ENCODE measurements around the gene STAT5B. TPM values are rescaled to one million over a fixed set of nuclear protein-coding genes. Genes with fewer than 3 reads are reported as not detected.
A peak's percentile ranks its signal among the peaks of the same experiment; 100 is the strongest.

Gene STAT5B
- total and polyA plus RNA-seq, 11 donors, result 13.0 to 51.9 (median 31.4) TPM

DNA sequence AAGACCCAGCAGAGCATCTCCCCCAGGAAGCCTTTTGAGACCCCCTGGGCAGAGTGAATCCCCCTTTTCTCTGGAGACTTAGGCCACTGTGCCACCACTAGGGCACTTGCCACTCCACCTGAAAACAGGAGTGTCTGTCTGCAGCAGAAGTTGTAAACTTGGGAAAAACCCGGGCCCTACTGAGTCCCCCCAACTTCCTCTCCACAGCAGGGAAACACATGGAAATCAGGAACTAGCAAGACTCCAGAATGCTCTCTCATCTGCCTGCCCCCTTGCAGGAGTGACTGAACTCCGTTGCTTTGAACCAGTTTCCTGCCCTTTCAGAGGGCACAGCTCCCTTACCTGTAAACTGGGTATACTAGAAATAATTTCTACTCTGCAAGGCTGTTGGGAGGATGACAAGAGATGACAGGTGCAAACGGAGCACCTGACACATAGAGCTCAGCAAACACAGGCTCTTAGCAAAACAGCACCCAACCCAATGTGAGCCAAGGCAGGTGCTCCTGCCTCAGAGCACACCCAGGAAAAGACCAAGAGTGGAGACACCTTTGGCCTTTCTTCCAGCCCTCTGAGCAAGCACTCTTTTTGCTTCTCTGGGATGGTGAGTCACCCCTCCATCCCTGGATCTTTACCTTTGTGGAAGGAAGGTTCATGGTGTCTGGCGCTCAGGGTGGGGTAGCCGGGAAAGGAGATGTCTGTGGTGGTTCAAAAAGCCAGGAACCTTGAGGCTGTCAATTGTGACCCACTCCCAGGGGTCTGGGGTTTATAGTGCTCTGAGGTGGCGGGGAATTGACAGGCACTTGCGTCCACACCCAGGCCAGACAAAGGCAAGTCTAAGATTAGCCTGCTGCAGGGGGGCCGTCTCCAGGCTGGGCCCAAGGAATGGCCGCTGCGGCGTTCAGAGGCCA lies 91.2 kb downstream of the STAT5B start, which contains the start of gene HCRT:
Gene HCRT, minus strand, starts transcription at position 740 of the 908 bp plus-strand sequence. Its CDS starts 87 bp downstream, at position 653.
- no peak for DNase-seq
- TF ChIP-seq POLR2A (IDR thresholded peaks at IDR 0.05) (no peak), CTCF (IDR thresholded peaks at IDR 0.05) (no peak)
- Histone ChIP-seq H3K27ac (peak within 1 kb of the TSS in 9 of 12 donors; percentile 17 to 88 (median 75)), H3K4me1 (peaks cover 0 to 57% (median 27%) of the 10 kb centered on the region in 12 donors), H3K9me3 (no peaks in the 10 kb centered on the region), H3K36me3 (no peaks in the 10 kb centered on the region), H3K27me3 (peaks cover 0 to 24% (median 12%) of the 10 kb centered on the region in 9 donors), H3K4me3 (peak within 1 kb of the TSS; percentile 27 to 72 (median 61))
- intact Hi-C loops (cut with DNase I), result loop anchor here in 6 of 10 donors (5.0 to 10.0 kb wide), 6 partner anchors 63 to 347 kb away; partner anchors contain the start of genes HSPB9 (in 1 of the 6), KAT2A (in 1 of the 6) and STAT5B (in 1 of the 6)
- no peak for ATAC-seq
- WGBS, 4 donors, result 72 to 80% (median 78%) methylated on average over 7 to 11 of the region's 11 CpGs

DNA sequence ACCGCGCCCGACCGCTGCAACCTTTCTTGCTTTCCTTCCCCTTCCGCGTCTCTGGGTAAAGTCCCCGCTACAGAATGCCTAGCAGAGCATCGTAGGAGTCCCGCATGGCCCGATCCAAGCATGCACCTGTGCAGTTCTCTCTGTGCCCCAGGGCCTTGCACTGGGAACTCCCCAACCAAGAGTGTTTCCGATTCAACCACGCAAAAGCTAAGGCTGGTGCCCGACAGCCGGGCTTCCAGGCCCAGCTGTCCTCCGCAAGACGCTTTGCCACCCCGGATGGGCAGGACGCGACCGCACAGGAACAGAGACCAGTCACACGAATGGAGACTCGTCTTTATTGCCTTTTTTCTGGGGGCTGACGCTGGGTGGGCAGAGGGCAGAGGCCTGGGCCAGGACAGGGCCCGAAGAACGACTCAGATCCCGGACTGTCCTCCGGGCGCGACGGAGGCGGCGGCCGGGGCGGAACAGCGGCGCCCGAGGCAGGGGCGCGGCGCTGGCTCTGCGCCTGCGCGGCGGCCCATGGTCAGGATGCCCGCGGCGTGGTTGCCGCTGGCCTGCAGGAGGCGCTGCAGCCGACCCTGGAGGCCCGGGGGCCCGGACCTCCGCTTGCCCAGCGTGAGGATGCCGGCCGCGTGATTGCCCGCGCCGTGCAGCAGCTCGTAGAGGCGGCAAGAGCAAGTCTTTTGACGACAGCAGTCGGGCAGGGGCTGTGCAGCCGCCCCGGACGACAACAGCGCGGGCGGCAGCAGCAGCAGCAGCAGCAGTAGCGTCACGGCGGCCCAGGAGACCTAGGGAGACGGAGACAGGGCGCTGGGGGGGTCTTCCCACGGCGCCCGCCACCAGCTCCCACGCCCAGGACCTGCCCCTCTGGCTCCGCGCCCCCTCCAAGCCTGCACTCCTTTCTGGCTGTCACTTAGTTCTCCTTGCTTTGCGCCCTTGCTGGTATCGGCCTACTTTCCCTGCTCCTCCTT lies 92.2 kb downstream of the STAT5B start:
- TF ChIP-seq CTCF (IDR thresholded peaks at IDR 0.05) (peak; percentile 66 to 98 (median 88)), POLR2A (IDR thresholded peaks at IDR 0.05) (peak in 1 of 2 donors; percentile 65)
- H3K36me3 ChIP-seq, result no peaks in the 10 kb centered on the region
- 4 to 9% (median 5%) methylated on average over 52 to 83 of the region's 83 CpGs for WGBS, 4 donors
- H3K9me3 ChIP-seq, result no peaks in the 10 kb centered on the region
- H3K4me1 ChIP-seq, result peaks cover 0 to 53% (median 27%) of the 10 kb centered on the region in 12 donors
- H3K27ac ChIP-seq, result peak overlapping the region in 11 of 12 donors; percentile 67 to 88 (median 80)
- intact Hi-C loops (cut with DNase I), result loop anchor here in 6 of 10 donors (5.0 to 10.0 kb wide), 6 partner anchors 62 to 348 kb away; partner anchors contain the start of genes HSPB9 (in 1 of the 6), KAT2A (in 1 of the 6) and STAT5B (in 1 of the 6)
- peak; percentile 67 to 92 (median 80) for DNase-seq
- ATAC-seq, result peak; percentile 41 to 89 (median 82)
- H3K27me3 ChIP-seq, result peaks cover 0 to 28% (median 14%) of the 10 kb centered on the region in 9 donors
- peak overlapping the region; percentile 27 to 72 (median 61) for H3K4me3 ChIP-seq

GRCh38 chr17:42182927-42183734 lies 93.1 kb downstream of the STAT5B start:
- peak overlapping the region in 11 of 12 donors; percentile 27 to 72 (median 63) for H3K4me3 ChIP-seq
- ATAC-seq (no peak), DNase-seq (peak in 1 of 5 donors; percentile 7)
- H3K36me3 ChIP-seq, result no peaks in the 10 kb centered on the region
- intact Hi-C loops (cut with DNase I), result loop anchor here in 6 of 10 donors (5.0 to 10.0 kb wide), 6 partner anchors 61 to 349 kb away; partner anchors contain the start of genes HSPB9 (in 1 of the 6), KAT2A (in 1 of the 6) and STAT5B (in 1 of the 6)
- H3K27ac ChIP-seq, result peak overlapping the region in 9 of 12 donors; percentile 73 to 88 (median 82)
- TF ChIP-seq POLR2A (IDR thresholded peaks at IDR 0.05) (no peak), CTCF (IDR thresholded peaks at IDR 0.05) (no peak)
- H3K4me1 ChIP-seq, result peaks cover 0 to 44% (median 27%) of the 10 kb centered on the region in 12 donors
- peaks cover 0 to 28% (median 14%) of the 10 kb centered on the region in 9 donors for H3K27me3 ChIP-seq
- H3K9me3 ChIP-seq, result no peaks in the 10 kb centered on the region
- WGBS, 4 donors, result 69 to 76% (median 72%) methylated on average over 9 of the region's 9 CpGs
